RWPE1 (cell line): ENCODE data around the gene KRTAP26-1.
A peak's percentile ranks its signal among the peaks of the same experiment; 100 is the strongest.

ENCODE experiments used
- CTCF ChIA-PET: fragments of 350-600 bp; sonication (Branson Sonifier 250); formaldehyde crosslinking; extraction: SDS; loops from one replicate; lab custom pipeline; 2021; lab: Yijun Ruan, JAX
- POLR2A ChIA-PET: fragments of 400-600 bp; formaldehyde crosslinking; extraction: SDS; loops from one replicate; lab custom pipeline; 2020; ENCODE audit warnings: antibody characterized with exemption; ENCODE audit not compliant: low non-redundant PET; lab: Yijun Ruan, JAX
- DNase-seq: peaks from one replicate; pipeline ENCODE4 v3.0.0; 2012; ENCODE audit warnings: low spot score
- H3K27ac ChIP-seq: fragments of 450-650 bp; 2 replicates; pipeline ENCODE4 v1.5.1; 2017
- CTCF ChIP-seq: fragments of 450-650 bp; conservative IDR thresholded peaks from 2 replicates; pipeline ENCODE4 v1.5.1; 2017; ENCODE audit warnings: low read depth, mild to moderate bottlenecking

Gene KRTAP26-1

DNA sequence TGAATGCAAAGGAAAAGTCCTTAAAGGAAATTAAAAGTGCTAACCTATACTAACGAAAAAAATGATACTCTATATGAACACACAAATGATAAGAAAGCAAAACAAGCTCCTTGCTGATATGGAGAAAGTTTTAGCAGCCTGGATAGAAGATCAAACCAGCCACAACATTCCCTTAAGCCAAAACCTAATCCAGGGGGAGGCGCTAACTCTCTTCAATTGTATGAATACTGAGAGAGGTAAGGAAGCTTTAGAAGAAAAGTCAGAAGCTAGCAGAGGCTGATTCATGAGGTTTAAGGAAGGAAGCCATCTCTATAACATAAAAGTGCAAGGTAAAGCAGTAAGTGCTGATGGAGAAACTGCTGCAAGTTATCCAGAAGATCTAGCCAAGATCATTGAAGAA lies 24.9 kb upstream of the KRTAP26-1 start:
- ChIA-PET POLR2A (no interaction called here), CTCF (no interaction called here)
- no peak for TF ChIP-seq CTCF
- no peak overlapping the region for H3K27ac ChIP-seq
- DNase-seq = no peak

GRCh38 chr21:30340714-30341573 lies 20.8 kb upstream of the KRTAP26-1 start:
- no peak overlapping the region for H3K27ac ChIP-seq
- peak; percentile 85 for TF ChIP-seq CTCF
- DNase-seq = peak; percentile 56
- CTCF ChIA-PET = interaction anchor here (0.5 to 1.5 kb wide), 9 partner anchors 54 to 1703 kb away, joined by 3 to 12 read pairs (median 3); no protein-coding TSS in a partner anchor
- POLR2A ChIA-PET = no interaction called here

- H3K27ac ChIP-seq = no peak overlapping the region
- POLR2A ChIA-PET = no interaction called here
- DNase-seq = no peak
- no peak for TF ChIP-seq CTCF
- CTCF ChIA-PET = interaction anchor here (0.6 kb wide), 1 partner anchor 95 kb away, joined by 3 read pairs; no protein-coding TSS in a partner anchor
Measured at GRCh38 chr21:30338717-30339116, 18.6 kb upstream of the KRTAP26-1 start.

DNA sequence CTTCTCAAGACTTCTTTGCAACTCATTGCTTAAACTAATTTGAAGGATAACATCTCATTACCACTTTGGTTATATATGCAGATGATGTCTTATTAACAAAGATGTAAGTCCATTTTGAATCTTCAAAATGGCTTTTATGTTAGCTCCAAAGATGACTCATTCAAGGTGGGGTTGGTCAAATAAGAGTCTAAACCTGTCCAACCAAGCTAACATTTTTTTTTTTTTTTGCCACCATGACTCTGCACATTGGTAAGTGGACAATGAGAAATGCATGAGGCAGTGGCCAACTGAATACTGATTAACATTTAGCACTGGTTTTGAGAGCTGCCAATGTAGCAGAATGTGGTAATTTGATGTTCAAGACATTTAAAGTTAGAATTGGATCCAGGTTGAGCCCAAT lies 17.7 kb upstream of the KRTAP26-1 start:
- H3K27ac ChIP-seq = no peak overlapping the region
- ChIA-PET POLR2A (no interaction called here), CTCF (interaction anchor here (0.5 kb wide), 1 partner anchor 1643 kb away, joined by 4 read pairs; no protein-coding TSS in a partner anchor)
- DNase-seq = peak; percentile 12
- no peak for TF ChIP-seq CTCF

- POLR2A ChIA-PET = no interaction called here
- DNase-seq = no peak
- no peak for TF ChIP-seq CTCF
- CTCF ChIA-PET = interaction anchor here (0.5 kb wide), 1 partner anchor 1642 kb away, joined by 4 read pairs; no protein-coding TSS in a partner anchor
- H3K27ac ChIP-seq = no peak within 1 kb of the TSS
Measured at GRCh38 chr21:30337276-30337744, 17.2 kb upstream of the KRTAP26-1 start, which contains the start of gene KRTAP27-1. TSS of gene KRTAP27-1 (minus strand) at chr21:30337694. CDS start at chr21:30337668, 26 bp downstream.

- ChIA-PET POLR2A (no interaction called here), CTCF (no interaction called here)
- peak; percentile 2 for DNase-seq
- no peak overlapping the region for H3K27ac ChIP-seq
- no peak for TF ChIP-seq CTCF
Measured at GRCh38 chr21:30336596-30336995, 16.5 kb upstream of the KRTAP26-1 start.
